Bone marrow (tissue), 2 donors: ENCODE results near the gene FBXO44.

ENCODE experiments used
- DNase-seq, 2 donors: peaks; one replicate each; lab custom pipeline; 2025; lab: John Stamatoyannopoulos, UW

FBXO44 gene

DNA sequence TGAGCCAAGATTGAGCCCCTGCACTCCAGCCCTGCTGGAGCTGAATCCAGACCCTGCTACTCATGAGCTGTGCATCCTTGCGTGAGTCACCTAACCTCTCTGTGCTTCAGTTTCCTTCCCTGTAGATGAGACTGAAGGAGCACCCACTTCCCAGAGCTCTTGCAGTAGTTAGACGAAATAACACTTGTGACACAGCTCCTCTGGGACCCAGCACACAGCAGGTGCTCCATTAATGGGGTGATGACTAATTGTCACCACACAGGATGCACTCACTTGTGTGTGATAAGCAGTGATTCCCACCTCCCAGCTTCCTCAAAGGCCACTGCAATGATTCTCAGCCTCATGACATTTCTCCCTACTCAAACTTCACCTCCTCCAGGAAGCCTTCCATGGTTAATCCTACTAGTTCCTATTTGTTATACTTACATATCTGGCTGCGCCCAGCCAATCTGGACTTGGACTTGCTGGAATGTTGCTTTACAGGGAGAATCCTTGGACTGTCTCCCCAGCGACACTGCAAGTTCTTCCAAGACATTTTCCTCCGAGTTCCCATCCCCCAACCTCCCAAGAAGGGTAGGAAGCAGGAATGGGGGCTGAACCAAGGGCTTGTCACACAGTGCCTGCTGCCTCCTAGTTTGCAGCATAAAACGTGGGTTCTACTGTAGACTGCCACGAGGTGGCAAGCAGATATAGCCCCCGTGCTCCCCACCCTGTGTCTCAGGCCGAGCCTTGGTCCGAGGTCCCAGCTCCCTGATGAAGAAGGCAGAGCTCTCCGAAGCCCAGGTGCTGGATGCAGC lies 54.1 kb downstream of the FBXO44 start:
- no peak for DNase-seq

DNA sequence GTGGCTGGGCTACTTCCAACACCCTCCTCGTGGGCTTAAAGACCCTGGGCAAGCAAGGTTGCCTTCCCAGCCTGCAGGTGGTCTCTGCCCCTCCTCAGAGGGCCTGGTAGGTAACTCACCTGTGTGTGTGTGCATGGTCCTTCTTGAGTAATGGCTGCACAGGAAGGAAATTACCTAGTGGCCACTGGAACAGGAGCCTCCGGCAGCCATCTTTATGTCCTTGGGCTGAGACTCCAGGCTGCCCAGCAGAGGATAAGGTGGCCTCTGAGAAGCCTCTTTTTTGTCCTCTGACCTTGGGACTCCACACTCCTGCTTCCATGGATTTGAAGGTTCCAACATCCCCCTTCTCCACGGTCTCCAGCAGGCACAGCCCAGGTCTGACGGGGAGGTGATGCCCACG lies 56.8 kb downstream of the FBXO44 start:
- no peak for DNase-seq

DNA sequence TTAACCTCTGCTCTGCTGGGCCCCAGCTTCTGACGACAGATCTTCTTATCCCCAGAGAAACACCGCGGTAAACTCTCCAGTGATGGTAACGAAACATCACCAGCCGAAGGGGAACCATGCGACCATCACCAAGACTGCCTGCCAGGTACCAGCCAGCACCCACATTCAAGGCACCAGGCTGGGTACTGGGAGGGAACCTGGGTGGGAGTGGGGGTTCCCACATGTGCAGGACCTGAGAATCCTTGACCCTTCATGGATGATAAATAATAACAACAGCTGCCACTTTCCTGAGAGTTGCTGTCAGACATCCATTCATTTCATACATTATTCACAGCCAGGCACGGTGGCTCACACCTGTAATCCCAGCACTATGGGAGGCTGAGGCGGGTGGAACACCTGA lies 57.6 kb downstream of the FBXO44 start:
- DNase-seq = no peak
